Osteoblast (primary cell): ENCODE results near the gene KLHDC10. TPM values are rescaled to one million over a fixed set of nuclear protein-coding genes. Genes with fewer than 3 reads are reported as not detected.
A peak's percentile ranks its signal among the peaks of the same experiment; 100 is the strongest.

ENCODE experiments used
- DNase-seq: peaks from one replicate; pipeline ENCODE4 v3.0.0; 2011; ENCODE audit warnings: low spot score, mixed read lengths; ENCODE audit not compliant: insufficient read length; ENCODE audit errors: missing footprints
- H2AFZ ChIP-seq: 2 replicates; pipeline ENCODE4 v1.6.0; 2011; ENCODE audit warnings: mild to moderate bottlenecking, low read length
- H3K27ac ChIP-seq: 2 replicates; pipeline ENCODE4 v1.5.1; 2011; ENCODE audit warnings: mild to moderate bottlenecking, low read depth, low read length, moderate library complexity
- H3K27me3 ChIP-seq: 2 replicates; pipeline ENCODE4 v1.6.0; 2012; ENCODE audit warnings: mild to moderate bottlenecking, control low read depth, inconsistent platforms, low read length, moderate library complexity; ENCODE audit not compliant: insufficient read depth
- H3K36me3 ChIP-seq: 2 replicates; pipeline ENCODE4 v1.5.1; 2011; ENCODE audit warnings: mild to moderate bottlenecking, low read length, control low read depth, moderate library complexity; ENCODE audit not compliant: insufficient read depth
- H3K4me1 ChIP-seq: 2 replicates; pipeline ENCODE4 v1.5.1; 2011; ENCODE audit warnings: mild to moderate bottlenecking, low read length, control low read depth, moderate library complexity; ENCODE audit not compliant: insufficient read depth
- H3K4me2 ChIP-seq: 2 replicates; pipeline ENCODE4 v1.6.0; 2011; ENCODE audit warnings: mild to moderate bottlenecking, low read length; ENCODE audit not compliant: insufficient read depth
- H3K4me3 ChIP-seq: fragments of 200-600 bp; sonication (generic); 3 replicates; pipeline ENCODE4 v1.5.1; 2012; ENCODE audit warnings: mild to moderate bottlenecking, low read length, inconsistent platforms; ENCODE audit not compliant: insufficient read depth
- H3K79me2 ChIP-seq: 2 replicates; pipeline ENCODE4 v1.6.0; 2012; ENCODE audit warnings: mild to moderate bottlenecking, low read length, control low read depth, inconsistent platforms; ENCODE audit not compliant: insufficient read depth
- H3K9me3 ChIP-seq: 2 replicates; pipeline ENCODE4 v1.5.1; 2011; ENCODE audit warnings: low read depth, low read length, control low read depth
- H4K20me1 ChIP-seq: 2 replicates; pipeline ENCODE4 v1.6.0; 2012; ENCODE audit warnings: mild to moderate bottlenecking, low read length, control low read depth; ENCODE audit not compliant: insufficient read depth
- total RNA-seq: library from RNA; depleted of rRNA; stranded (reverse); fragments of >200 nt; gene quantifications from 2 replicates; pipeline ENCODE4 v1.2.3, GENCODE V29; 2012
- TF ChIP-seq, protein P1 (sequence below): IDR thresholded peaks from 2 replicates; pipeline ENCODE4 v1.5.1; 2011; ENCODE audit warnings: mild to moderate bottlenecking, low read depth, low read length, moderate library complexity; ENCODE audit errors: extremely low read depth

KLHDC10 gene
- total RNA-seq, 1 donor: 32.6 TPM

DNA sequence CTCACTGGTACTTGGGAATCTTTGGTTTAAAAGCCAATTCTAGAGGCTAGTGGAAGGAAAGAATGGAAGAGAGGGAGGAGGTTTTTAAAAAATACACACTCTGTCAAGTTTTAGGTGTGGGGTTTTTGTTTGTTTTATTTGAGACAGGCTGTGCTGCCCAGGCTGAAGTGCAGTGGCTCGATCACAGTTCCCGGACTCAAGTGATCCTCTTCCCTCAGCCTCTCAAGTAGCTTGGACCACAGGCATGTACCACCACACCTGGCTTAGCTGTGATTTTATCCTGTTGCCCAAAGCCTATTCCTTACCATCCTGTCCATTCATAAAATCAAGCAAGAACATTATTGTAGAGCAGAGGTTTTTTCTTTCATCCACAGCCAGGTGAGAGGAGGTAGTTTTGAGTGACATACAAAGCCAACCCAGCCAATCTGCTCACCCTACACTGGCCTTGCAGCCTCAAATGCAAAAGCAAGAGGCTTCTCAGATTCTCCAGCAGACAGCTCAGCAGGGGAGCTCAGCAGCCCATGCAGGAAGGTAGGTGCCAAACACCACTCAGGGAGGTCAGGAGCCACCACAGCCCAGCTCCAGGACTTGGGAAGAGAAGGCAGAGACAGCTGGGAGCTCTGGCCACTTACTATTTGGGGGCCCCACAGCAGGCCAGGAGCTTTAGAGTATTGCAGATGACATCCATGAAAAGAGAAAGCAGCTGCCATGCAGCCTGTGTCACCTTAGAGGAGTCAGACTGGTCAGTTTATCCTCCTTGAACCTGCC is 69.0 kb downstream of the KLHDC10 start:
- Histone ChIP-seq H3K27me3 (no peaks in the 10 kb centered on the region), H3K4me1 (peaks cover 31% of the 10 kb centered on the region), H3K4me3 (no peak overlapping the region), H3K9me3 (no peaks in the 10 kb centered on the region), H2AFZ (no peak overlapping the region), H3K27ac (no peak overlapping the region), H3K4me2 (no peak overlapping the region), H4K20me1 (no peaks in the 10 kb centered on the region), H3K36me3 (peaks cover 4% of the 10 kb centered on the region), H3K79me2 (no peaks in the 10 kb centered on the region)
- DNase-seq: peak; percentile 78
- TF ChIP-seq, protein P1, sequence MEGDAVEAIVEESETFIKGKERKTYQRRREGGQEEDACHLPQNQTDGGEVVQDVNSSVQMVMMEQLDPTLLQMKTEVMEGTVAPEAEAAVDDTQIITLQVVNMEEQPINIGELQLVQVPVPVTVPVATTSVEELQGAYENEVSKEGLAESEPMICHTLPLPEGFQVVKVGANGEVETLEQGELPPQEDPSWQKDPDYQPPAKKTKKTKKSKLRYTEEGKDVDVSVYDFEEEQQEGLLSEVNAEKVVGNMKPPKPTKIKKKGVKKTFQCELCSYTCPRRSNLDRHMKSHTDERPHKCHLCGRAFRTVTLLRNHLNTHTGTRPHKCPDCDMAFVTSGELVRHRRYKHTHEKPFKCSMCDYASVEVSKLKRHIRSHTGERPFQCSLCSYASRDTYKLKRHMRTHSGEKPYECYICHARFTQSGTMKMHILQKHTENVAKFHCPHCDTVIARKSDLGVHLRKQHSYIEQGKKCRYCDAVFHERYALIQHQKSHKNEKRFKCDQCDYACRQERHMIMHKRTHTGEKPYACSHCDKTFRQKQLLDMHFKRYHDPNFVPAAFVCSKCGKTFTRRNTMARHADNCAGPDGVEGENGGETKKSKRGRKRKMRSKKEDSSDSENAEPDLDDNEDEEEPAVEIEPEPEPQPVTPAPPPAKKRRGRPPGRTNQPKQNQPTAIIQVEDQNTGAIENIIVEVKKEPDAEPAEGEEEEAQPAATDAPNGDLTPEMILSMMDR: no peak

DNA sequence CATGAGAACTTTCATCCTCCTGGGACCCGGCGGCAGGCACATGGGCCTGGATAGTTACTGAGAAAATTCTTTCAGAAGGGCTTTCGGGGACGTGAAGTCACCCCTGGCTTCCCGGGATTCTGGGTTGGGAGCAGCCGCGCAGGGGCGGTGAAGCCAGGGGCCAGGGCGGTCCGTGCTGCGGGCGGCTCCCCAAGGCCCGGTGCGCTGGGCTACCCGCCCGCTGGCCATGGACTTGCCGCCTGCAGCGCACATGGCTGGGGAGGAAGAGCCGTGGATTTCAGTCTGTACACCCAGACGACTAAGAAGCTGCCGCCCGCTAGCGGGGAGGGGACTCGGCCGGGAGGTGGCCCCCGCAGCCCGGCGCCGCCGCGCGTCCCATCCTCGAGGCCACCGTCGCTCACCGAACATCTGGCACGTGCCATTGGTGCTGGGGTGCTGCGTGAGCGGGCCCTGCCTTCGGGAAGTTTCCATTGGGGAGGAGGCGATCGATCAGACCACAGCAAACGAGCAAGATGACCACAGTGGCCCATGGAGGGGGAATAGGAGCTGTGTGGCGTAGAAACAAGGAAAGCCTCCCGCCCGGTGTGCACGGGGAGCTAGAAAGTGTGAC is 70.3 kb downstream of the KLHDC10 start:
- H2AFZ ChIP-seq: peak overlapping the region; percentile 92

DNA sequence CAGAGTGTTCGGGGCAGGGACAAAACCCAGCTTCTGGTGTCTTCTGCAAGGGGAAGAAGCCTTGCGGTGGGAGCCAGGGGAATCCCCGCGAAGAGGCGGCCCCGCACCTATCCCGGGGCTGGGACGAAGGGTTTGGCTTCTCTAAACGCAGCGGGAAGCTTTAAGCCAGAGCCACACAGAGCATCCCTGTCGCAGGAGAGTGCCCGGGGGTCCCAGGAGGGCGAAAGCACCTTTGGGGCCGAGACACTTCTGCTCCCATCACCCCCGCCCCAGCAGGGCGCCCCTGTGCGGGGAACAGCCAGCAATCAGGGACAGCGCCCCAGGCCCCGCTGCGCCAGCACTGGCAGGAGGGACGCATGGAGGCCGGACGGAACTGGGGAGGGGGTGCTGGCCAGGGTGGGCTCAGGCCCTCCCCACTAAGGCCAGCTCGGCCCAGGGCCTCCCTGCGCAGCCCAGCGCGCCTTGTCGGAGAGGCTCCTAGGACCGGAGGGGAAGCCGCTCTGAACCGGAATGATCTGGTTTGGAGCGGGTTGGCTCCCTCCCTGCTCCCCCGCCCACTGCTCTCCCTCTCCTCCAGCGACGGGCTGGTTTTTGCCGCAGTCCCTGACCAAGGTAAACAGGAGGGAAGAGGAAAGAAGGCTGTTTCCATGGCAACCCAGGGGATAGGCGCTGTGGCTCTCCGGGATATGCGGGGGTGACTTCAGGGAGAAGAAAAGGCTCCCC is 71.0 kb downstream of the KLHDC10 start:
- no peaks in the 10 kb centered on the region for H3K79me2 ChIP-seq
- no peaks in the 10 kb centered on the region for H3K27me3 ChIP-seq
- DNase-seq: peak; percentile 98
- TF ChIP-seq, protein P1: no peak
- H3K9me3 ChIP-seq: no peaks in the 10 kb centered on the region
- no peaks in the 10 kb centered on the region for H4K20me1 ChIP-seq
- H3K4me1 ChIP-seq: peaks cover 29% of the 10 kb centered on the region
- H2AFZ ChIP-seq: peak overlapping the region; percentile 92
- H3K27ac ChIP-seq: peak overlapping the region; percentile 90
- H3K4me3 ChIP-seq: peak overlapping the region; percentile 71
- H3K4me2 ChIP-seq: peak overlapping the region; percentile 88
- peaks cover 4% of the 10 kb centered on the region for H3K36me3 ChIP-seq

More for the DNA sequence above, 70.3 kb downstream of the KLHDC10 start:
- peak overlapping the region; percentile 88 for H3K4me2 ChIP-seq
- H3K4me1 ChIP-seq: peaks cover 35% of the 10 kb centered on the region
- no peaks in the 10 kb centered on the region for H4K20me1 ChIP-seq
- H3K9me3 ChIP-seq: no peaks in the 10 kb centered on the region
- TF ChIP-seq, protein P1: no peak
- H3K27ac ChIP-seq: peak overlapping the region; percentile 90
- peak overlapping the region; percentile 71 for H3K4me3 ChIP-seq
- DNase-seq: no peak
- peaks cover 4% of the 10 kb centered on the region for H3K36me3 ChIP-seq
- no peaks in the 10 kb centered on the region for H3K79me2 ChIP-seq
- no peaks in the 10 kb centered on the region for H3K27me3 ChIP-seq
